Lower leg skin (tissue), 3 donors: ENCODE results near the gene R3HDML.

Experiments used
- CTCF ChIP-seq, 3 donors: fragments of 450-650 bp; IDR thresholded peaks; one replicate each; pipeline ENCODE4 v1.5.1; 2016; ENCODE audit warnings: antibody characterized with exemption in 3 of 3, mild to moderate bottlenecking in 3 of 3, moderate library complexity in 2 of 3
- POLR2A ChIP-seq, 2 donors: fragments of 450-650 bp; IDR thresholded peaks; one replicate each; pipeline ENCODE4 v1.6.1; 2016 to 2017; ENCODE audit warnings: antibody characterized with exemption in 2 of 2, mild to moderate bottlenecking in 1 of 2, moderate library complexity in 1 of 2

GRCh38 chr20:44355498-44356352 is 18.9 kb downstream of the R3HDML start, which contains the start of gene HNF4A:
- TF ChIP-seq CTCF (IDR thresholded peaks at IDR 0.05) (no peak), POLR2A (IDR thresholded peaks at IDR 0.05) (no peak)
